Measurements from ENCODE around the gene ATG4C.

The ATG4C gene

DNA sequence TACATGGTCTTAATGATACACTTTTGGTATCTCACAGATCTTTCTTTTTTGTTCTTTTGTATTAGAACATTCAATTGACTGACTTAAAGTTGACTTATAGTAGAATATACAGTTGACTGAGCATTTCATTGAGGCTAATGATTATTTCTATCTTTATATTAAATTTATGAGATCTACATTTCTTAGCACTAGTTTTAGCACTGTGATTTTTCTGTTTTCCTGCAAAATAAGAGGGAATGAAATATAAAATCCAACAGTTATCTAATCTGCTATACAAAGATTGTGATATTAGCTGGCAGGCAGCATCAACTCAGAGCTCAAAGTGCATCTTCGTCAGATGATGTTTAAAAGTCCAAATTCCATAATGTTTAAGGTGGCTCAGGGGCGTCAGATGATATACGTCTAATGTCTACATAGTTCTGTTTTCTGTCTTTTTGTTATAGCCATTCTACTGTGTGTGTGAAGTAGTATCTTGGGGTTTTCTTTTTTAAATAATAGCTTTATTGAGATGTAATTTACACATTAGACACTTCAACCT lies 85.4 kb downstream of the ATG4C start:
- H3K27me3 ChIP-seq, result no peaks in the 10 kb centered on the region
- no peaks in the 10 kb centered on the region for H3K4me1 ChIP-seq
- DNase-seq, result no peak
- no peak overlapping the region for H3K4me3 ChIP-seq (ENCODE audit: low read depth, low read length)
- TF ChIP-seq, protein P1, sequence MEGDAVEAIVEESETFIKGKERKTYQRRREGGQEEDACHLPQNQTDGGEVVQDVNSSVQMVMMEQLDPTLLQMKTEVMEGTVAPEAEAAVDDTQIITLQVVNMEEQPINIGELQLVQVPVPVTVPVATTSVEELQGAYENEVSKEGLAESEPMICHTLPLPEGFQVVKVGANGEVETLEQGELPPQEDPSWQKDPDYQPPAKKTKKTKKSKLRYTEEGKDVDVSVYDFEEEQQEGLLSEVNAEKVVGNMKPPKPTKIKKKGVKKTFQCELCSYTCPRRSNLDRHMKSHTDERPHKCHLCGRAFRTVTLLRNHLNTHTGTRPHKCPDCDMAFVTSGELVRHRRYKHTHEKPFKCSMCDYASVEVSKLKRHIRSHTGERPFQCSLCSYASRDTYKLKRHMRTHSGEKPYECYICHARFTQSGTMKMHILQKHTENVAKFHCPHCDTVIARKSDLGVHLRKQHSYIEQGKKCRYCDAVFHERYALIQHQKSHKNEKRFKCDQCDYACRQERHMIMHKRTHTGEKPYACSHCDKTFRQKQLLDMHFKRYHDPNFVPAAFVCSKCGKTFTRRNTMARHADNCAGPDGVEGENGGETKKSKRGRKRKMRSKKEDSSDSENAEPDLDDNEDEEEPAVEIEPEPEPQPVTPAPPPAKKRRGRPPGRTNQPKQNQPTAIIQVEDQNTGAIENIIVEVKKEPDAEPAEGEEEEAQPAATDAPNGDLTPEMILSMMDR (IDR thresholded peaks at IDR 0.05; ENCODE audit: low read depth, low read length), result no peak
- H3K9me3 ChIP-seq, result no peaks in the 10 kb centered on the region
- H3K36me3 ChIP-seq, result no peaks in the 10 kb centered on the region

DNA sequence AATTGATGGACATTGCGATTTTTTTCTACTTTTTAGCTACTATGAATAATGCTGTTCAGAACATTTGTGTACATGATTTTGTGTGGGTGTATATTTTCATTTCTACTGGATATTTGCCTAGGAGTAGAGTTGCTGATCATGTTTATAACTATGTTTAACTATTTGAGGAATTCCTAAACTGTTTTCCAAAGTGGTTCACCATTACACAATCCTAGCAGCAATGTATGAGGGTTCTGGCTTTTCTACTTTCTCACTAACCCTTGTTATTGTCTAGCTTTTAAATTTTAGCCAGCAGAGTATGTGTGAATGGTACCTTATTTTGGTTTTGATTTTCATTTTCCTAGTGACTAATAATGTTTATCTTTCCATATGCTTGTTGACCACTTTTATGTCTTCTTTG lies 86.2 kb downstream of the ATG4C start:
- no peaks in the 10 kb centered on the region for H3K9me3 ChIP-seq
- no peak for DNase-seq
- no peaks in the 10 kb centered on the region for H3K27me3 ChIP-seq
- TF ChIP-seq, protein P1 (IDR thresholded peaks at IDR 0.05; ENCODE audit: low read depth, low read length), result no peak
- no peak overlapping the region for H3K4me3 ChIP-seq (ENCODE audit: low read depth, low read length)
- H3K36me3 ChIP-seq, result no peaks in the 10 kb centered on the region
- no peaks in the 10 kb centered on the region for H3K4me1 ChIP-seq

DNA sequence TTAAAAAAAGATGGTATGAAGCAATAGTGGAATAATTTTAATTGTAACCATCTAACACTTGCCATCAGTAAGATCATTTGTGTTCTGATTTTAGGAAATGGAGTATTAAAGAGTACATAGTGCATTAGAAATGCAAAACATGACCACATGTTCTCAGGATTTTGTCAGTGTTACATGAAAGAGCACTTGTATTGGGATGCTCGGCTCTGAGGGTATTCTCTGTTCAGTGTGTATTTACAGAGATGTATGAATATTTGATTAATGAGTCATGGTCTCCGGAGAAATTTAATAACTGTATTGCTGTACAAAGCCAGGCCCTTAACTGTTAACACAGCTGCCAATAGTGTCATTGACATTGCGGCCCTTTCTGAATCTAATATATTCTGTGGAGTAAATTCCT lies 91.7 kb downstream of the ATG4C start:
- TF ChIP-seq, protein P1 (IDR thresholded peaks at IDR 0.05; ENCODE audit: low read depth, low read length), result no peak
- Histone ChIP-seq H3K4me1 (no peaks in the 10 kb centered on the region), H3K27me3 (no peaks in the 10 kb centered on the region), H3K4me3 (ENCODE audit: low read depth, low read length) (no peak overlapping the region), H3K36me3 (no peaks in the 10 kb centered on the region), H3K9me3 (no peaks in the 10 kb centered on the region)
- no peak for DNase-seq

DNA sequence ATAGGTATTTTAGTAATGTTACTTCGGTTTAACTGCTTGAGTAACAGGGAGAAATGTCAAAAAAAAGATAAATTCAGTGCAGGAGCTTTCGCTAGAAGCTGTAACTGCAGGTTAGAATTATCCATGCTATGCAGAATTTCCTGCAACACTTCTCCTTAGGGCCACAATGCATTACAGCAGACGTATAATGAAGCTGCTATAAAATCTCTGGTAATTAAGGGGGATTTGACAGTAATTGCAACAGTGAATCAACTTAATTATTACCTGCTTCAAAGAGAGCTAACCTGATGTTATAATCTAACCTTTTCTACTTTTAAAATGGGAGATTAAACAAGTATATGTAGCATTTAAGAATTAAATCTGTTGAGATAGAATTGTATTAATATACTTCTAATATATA lies 92.6 kb downstream of the ATG4C start:
- Histone ChIP-seq H3K36me3 (no peaks in the 10 kb centered on the region), H3K9me3 (no peaks in the 10 kb centered on the region), H3K4me1 (no peaks in the 10 kb centered on the region), H3K27me3 (no peaks in the 10 kb centered on the region), H3K4me3 (ENCODE audit: low read depth, low read length) (no peak overlapping the region)
- DNase-seq, result no peak
- TF ChIP-seq, protein P1 (IDR thresholded peaks at IDR 0.05; ENCODE audit: low read depth, low read length), result no peak

DNA sequence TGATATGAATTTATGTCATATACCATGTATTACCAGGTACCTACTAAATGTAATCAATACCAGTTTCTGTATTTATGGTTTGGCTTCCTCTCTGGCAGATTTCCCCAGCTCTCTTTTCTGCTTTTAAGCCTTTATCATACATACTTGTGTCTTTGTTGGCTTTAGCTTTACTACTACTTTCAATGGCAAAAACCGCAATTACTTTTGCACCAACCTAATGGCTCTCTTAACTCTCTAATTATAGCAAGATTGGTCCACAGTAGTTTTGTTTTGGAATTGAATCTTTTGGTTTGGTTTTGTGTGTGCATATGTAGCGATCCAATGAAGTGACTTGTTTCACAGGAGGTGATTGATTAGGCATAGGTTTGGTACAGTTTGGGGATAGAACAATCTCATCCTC lies 93.6 kb downstream of the ATG4C start:
- TF ChIP-seq, protein P1 (IDR thresholded peaks at IDR 0.05; ENCODE audit: low read depth, low read length), result no peak
- Histone ChIP-seq H3K36me3 (no peaks in the 10 kb centered on the region), H3K9me3 (no peaks in the 10 kb centered on the region), H3K4me3 (ENCODE audit: low read depth, low read length) (no peak overlapping the region), H3K27me3 (no peaks in the 10 kb centered on the region), H3K4me1 (no peaks in the 10 kb centered on the region)
- no peak for DNase-seq

DNA sequence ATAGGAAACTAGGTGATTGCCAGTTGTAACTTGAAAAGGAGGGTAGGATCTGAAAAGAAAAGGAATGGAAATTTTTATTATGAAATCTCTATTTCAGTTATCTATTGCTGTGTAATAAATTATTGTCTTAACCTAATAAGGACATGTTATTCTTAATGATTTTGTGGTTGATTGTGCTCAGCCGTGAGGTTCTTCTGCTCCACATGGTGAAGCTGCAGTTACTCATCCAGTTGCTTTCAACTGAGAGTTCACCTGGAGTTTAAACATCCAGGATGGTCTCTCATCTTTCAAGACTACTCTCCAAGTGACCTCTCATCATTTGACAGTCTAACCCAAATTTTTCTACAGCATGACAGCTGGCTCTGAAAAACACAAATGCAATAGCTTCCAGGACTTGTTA lies 96.0 kb downstream of the ATG4C start:
- Histone ChIP-seq H3K9me3 (no peaks in the 10 kb centered on the region), H3K4me1 (no peaks in the 10 kb centered on the region), H3K27me3 (no peaks in the 10 kb centered on the region), H3K36me3 (no peaks in the 10 kb centered on the region), H3K4me3 (ENCODE audit: low read depth, low read length) (no peak overlapping the region)
- TF ChIP-seq, protein P1 (IDR thresholded peaks at IDR 0.05; ENCODE audit: low read depth, low read length), result no peak
- DNase-seq, result no peak
